ENCODE measurements around the gene GZMB.
"Not testable (repeated sequence)": the region's sequence is repeated elsewhere in the genome, so short reads cannot be mapped to it uniquely, and the experiment has no call there.

The GZMB gene

DNA sequence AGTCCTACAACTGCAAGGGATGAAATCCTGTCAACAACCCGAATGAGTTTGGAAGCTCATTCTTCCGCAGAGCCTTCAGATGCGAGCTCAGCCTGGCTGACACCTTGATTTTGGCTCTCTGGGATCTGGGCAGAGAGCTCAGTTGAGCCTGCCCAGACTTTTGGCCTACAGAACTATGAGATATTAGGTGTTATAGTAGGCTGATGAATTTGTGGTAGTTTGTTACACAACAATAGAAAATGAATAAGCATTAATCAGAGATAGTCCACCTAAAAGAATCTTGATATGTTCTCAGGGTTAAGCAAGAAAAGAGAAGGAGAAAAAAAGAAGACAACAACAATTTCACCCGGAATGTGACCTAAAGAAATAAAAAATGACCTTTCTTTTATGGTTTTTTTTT is 30.4 kb upstream of the GZMB start:
- in situ Hi-C loops (cut with MboI; ENCODE audit: low pct_unique_long_range_greater_than_20kb, low sequenced_read_pairs, unreplicated experiment), result loop anchor here (25.0 kb wide), 1 partner anchor 327 kb away; the partner anchor contains the start of genes ADCY4 and RIPK3
- TF ChIP-seq, protein P1, sequence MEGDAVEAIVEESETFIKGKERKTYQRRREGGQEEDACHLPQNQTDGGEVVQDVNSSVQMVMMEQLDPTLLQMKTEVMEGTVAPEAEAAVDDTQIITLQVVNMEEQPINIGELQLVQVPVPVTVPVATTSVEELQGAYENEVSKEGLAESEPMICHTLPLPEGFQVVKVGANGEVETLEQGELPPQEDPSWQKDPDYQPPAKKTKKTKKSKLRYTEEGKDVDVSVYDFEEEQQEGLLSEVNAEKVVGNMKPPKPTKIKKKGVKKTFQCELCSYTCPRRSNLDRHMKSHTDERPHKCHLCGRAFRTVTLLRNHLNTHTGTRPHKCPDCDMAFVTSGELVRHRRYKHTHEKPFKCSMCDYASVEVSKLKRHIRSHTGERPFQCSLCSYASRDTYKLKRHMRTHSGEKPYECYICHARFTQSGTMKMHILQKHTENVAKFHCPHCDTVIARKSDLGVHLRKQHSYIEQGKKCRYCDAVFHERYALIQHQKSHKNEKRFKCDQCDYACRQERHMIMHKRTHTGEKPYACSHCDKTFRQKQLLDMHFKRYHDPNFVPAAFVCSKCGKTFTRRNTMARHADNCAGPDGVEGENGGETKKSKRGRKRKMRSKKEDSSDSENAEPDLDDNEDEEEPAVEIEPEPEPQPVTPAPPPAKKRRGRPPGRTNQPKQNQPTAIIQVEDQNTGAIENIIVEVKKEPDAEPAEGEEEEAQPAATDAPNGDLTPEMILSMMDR (IDR thresholded peaks at IDR 0.05; ENCODE audit: extremely low read depth, insufficient read depth, missing control alignments), result no peak
- no peak for DNase-seq (ENCODE audit: low spot score)

DNA sequence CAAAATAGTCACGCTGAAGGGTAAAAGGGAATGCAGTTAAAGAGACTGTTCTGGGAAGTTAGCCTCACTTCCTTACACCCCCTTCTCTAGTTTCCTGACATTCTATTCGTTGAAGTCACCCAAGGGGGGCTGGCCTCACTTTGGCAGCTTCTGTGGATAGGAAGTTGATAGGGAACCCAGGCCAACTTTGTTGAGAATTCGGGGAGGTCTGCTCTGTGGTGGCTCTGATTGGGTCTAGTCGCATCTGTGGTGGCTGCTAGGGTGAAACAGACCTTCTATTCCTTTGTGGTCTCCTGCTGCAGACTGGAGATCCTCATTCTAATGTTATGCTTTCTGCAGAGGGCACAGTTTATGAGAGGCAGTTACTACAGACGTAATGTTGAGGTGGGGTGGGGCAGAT is 28.8 kb upstream of the GZMB start:
- in situ Hi-C loops (cut with MboI; ENCODE audit: low pct_unique_long_range_greater_than_20kb, low sequenced_read_pairs, unreplicated experiment), result loop anchor here (25.0 kb wide), 1 partner anchor 325 kb away; the partner anchor contains the start of genes ADCY4 and RIPK3
- TF ChIP-seq, protein P1 (IDR thresholded peaks at IDR 0.05; ENCODE audit: extremely low read depth, insufficient read depth, missing control alignments), result no peak
- no peak for DNase-seq (ENCODE audit: low spot score)

DNA sequence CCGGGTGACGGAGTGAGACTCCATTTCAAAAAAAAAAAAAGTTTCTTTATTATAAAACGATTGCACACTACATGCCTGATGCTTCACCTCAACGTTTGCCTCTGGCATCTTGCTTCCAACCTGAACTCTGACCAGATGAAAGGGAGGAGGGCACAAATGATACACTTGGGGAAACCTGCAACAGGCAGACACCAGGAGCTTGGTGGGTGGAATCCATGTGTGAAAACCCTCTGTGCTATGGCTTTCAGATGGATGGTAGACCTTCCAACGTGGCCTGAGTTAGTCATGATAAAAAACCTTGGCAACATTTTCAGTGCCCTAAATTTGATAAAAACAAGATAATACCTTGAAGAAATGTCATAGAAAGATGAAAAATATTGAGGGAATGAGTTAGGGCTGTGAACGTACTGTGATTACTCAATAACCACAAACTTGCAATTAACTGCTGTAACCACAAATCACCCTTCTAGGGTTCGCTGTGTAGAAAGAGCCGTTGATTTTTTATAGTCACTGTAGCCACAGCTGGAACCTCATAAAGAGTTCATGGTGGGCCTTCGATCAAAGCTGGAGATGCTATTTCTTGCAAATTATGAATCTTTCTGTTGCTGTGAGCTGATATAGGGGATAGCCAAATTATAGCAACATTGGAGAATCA is 26.1 kb upstream of the GZMB start:
- in situ Hi-C loops (cut with MboI; ENCODE audit: low pct_unique_long_range_greater_than_20kb, low sequenced_read_pairs, unreplicated experiment), result loop anchor here (25.0 kb wide), 1 partner anchor 323 kb away; the partner anchor contains the start of genes ADCY4 and RIPK3
- TF ChIP-seq, protein P1 (IDR thresholded peaks at IDR 0.05; ENCODE audit: extremely low read depth, insufficient read depth, missing control alignments), result no peak
- DNase-seq (ENCODE audit: low spot score), result no peak

DNA sequence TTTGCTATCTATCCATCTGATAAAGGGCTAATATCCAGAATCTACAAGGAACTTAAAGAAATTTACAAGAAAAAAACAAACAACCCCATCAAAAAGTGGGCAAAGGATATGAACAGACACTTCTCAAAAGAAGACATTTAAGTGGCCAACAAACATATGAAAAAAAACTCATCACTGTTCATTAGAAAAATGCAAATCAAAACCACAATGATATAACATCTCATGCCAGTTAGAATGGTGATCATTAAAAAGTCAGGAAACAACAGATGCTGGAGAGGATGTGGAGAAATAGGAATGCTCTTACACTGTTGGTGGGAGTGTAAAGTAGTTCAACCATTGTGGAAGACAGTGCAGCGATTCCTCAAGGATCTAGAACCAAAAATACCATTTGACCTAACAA is 14.4 kb upstream of the GZMB start:
- DNase-seq (ENCODE audit: low spot score); in situ Hi-C loops (cut with MboI; ENCODE audit: low pct_unique_long_range_greater_than_20kb, low sequenced_read_pairs, unreplicated experiment): not testable (repeated sequence)

DNA sequence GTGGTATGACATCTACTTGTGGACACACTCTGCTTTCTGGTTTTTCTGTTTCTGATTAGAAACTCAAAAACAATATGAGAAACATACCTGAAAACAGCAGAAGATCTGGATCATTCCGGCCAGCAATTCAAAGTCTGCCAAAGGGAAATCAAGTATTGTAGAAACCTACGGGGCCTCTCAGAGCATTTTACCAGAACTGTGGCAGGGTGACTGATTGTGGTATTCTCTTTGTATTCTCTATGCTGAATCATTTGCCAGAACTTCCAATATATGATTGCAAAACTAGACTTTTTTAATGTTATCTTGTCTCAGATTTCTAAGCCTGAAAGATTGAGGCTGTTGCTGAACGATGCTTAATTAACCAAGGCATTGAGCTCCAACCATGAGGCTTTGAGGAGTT is 5.9 kb upstream of the GZMB start:
- TF ChIP-seq, protein P1 (IDR thresholded peaks at IDR 0.05; ENCODE audit: extremely low read depth, insufficient read depth, missing control alignments), result no peak
- DNase-seq (ENCODE audit: low spot score), result no peak
- in situ Hi-C loops (cut with MboI; ENCODE audit: low pct_unique_long_range_greater_than_20kb, low sequenced_read_pairs, unreplicated experiment), result no loop called here

DNA sequence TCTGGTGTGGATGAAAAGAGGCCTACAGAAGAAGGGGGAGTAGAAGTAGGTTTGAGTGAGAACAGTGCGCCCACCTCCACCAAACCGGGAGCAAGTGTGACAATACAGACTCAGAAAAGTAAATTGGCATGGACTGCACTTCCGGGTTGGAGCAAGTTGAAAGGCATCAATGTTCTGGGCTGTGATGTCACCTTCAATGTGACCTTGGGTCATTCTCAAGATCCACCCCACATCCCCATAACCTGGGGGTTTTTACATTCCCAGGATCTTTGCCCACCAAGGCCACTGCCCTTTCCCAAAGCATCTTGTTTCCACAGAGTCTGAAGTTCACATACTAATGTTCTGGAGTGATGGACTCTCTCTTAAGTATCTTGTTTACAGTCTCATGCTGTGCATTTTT is 5.3 kb upstream of the GZMB start:
- TF ChIP-seq, protein P1 (IDR thresholded peaks at IDR 0.05; ENCODE audit: extremely low read depth, insufficient read depth, missing control alignments), result no peak
- no peak for DNase-seq (ENCODE audit: low spot score)
- in situ Hi-C loops (cut with MboI; ENCODE audit: low pct_unique_long_range_greater_than_20kb, low sequenced_read_pairs, unreplicated experiment), result no loop called here

DNA sequence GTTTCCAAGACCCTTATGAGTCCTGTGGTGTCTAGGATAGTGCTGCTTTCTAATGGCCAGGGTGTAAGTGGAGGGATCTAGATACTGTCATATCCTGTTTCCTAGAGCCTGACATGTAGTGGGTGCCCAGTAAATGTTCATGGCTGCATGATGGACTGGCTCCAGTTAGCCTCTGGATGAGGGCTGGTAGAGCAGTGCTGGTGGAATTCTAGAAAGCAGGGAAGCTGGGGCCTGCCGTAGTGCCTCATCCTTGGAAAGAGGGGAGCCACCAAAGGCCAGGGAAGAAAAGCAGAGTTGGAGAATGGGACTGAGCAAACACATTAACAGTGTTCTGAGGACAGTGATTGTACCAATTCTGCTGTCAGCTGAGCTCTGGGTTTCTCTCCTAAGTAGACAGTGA is 637 bp downstream of the GZMB start:
- in situ Hi-C loops (cut with MboI; ENCODE audit: low pct_unique_long_range_greater_than_20kb, low sequenced_read_pairs, unreplicated experiment), result no loop called here
- no peak for DNase-seq (ENCODE audit: low spot score)
- TF ChIP-seq, protein P1 (IDR thresholded peaks at IDR 0.05; ENCODE audit: extremely low read depth, insufficient read depth, missing control alignments), result no peak
